HG03565 (cell line): ENCODE data around the gene ALOX12.
"Not testable (repeated sequence)": the region's sequence is repeated elsewhere in the genome, so short reads cannot be mapped to it uniquely, and the experiment has no call there.

Experiments used
- ATAC-seq: cut with Tn5 transposase; IDR thresholded peaks from one replicate; pipeline ENCODE4 v1.9.1; 2021; ENCODE audit warnings: mild to moderate bottlenecking, moderate library complexity; ENCODE audit not compliant: unreplicated experiment

The ALOX12 gene

GRCh38 chr17:6995500-6996255 lies at the start of gene ALOX12:
Gene ALOX12 (plus strand): TSS chr17:6996049. CDS start chr17:6996118, 69 bp downstream.
- ATAC-seq = no peak

- ATAC-seq = no peak
Measured at GRCh38 chr17:6947745-6948144, 48.1 kb upstream of the ALOX12 start.

- no peak for ATAC-seq
Measured at GRCh38 chr17:6948562-6948961, 47.3 kb upstream of the ALOX12 start.

GRCh38 chr17:6948976-6949375 lies 46.9 kb upstream of the ALOX12 start:
- no peak for ATAC-seq

- not testable (repeated sequence) for ATAC-seq
Measured at GRCh38 chr17:6950938-6951337, 44.9 kb upstream of the ALOX12 start.

- no peak for ATAC-seq
Measured at GRCh38 chr17:6953689-6954088, 42.2 kb upstream of the ALOX12 start.

- no peak for ATAC-seq
Measured at GRCh38 chr17:6959700-6960099, 36.1 kb upstream of the ALOX12 start.

GRCh38 chr17:6969323-6969726 lies 26.5 kb upstream of the ALOX12 start:
- no peak for ATAC-seq

GRCh38 chr17:6970992-6971391 lies 24.9 kb upstream of the ALOX12 start:
- no peak for ATAC-seq

- ATAC-seq = not testable (repeated sequence)
Measured at GRCh38 chr17:6979440-6979839, 16.4 kb upstream of the ALOX12 start.

- ATAC-seq = no peak
Measured at GRCh38 chr17:6981426-6981825, 14.4 kb upstream of the ALOX12 start.

- ATAC-seq = no peak
Measured at GRCh38 chr17:6985266-6985665, 10.6 kb upstream of the ALOX12 start.

- ATAC-seq = no peak
Measured at GRCh38 chr17:6986676-6987075, 9.2 kb upstream of the ALOX12 start.

GRCh38 chr17:6989779-6990178 lies 6.1 kb upstream of the ALOX12 start:
- no peak for ATAC-seq

- not testable (repeated sequence) for ATAC-seq
Measured at GRCh38 chr17:6993613-6994056, 2.2 kb upstream of the ALOX12 start.

- ATAC-seq = no peak
Measured at GRCh38 chr17:6994118-6994598, 1.7 kb upstream of the ALOX12 start.

- no peak for ATAC-seq
Measured at GRCh38 chr17:6994666-6995256, 1.1 kb upstream of the ALOX12 start.

- ATAC-seq = no peak
Measured at GRCh38 chr17:6996256-6997011, 585 bp downstream of the ALOX12 start.

GRCh38 chr17:6997171-6997570 lies 1.3 kb downstream of the ALOX12 start:
- no peak for ATAC-seq

- ATAC-seq = no peak
Measured at GRCh38 chr17:6998855-6999508, 3.1 kb downstream of the ALOX12 start.

GRCh38 chr17:7001318-7001961 lies 5.6 kb downstream of the ALOX12 start:
- no peak for ATAC-seq
